GM18502 (cell line): ENCODE data around the gene RRH.
"Not testable (repeated sequence)": the region's sequence is repeated elsewhere in the genome, so short reads cannot be mapped to it uniquely, and the experiment has no call there.

Experiments
- ATAC-seq: cut with Tn5 transposase; IDR thresholded peaks from one replicate; pipeline ENCODE4 v1.9.1; 2021; ENCODE audit warnings: mild to moderate bottlenecking; ENCODE audit not compliant: unreplicated experiment, poor library complexity

RRH gene

GRCh38 chr4:109833756-109834155, 6.0 kb downstream of the RRH start:
- ATAC-seq = no peak

- ATAC-seq = no peak
These were observed 9.2 kb downstream of the RRH start for GRCh38 chr4:109836985-109837384.

GRCh38 chr4:109846395-109847098, 18.8 kb downstream of the RRH start:
- ATAC-seq = no peak

GRCh38 chr4:109847896-109848442, 20.2 kb downstream of the RRH start, which contains the start of gene LRIT3:
LRIT3 (plus strand) TSS chr4:109848107; CDS start chr4:109848202, 95 bp downstream.
- no peak for ATAC-seq

- no peak for ATAC-seq
These were observed 20.7 kb downstream of the RRH start for GRCh38 chr4:109848501-109848900.

GRCh38 chr4:109850601-109851000, 22.8 kb downstream of the RRH start:
- ATAC-seq = no peak

- not testable (repeated sequence) for ATAC-seq
These were observed 31.9 kb downstream of the RRH start for GRCh38 chr4:109859426-109860300.

GRCh38 chr4:109861271-109861670, 33.5 kb downstream of the RRH start:
- ATAC-seq = no peak

GRCh38 chr4:109861916-109862511, 34.2 kb downstream of the RRH start:
- no peak for ATAC-seq

- ATAC-seq = no peak
These were observed 36.4 kb downstream of the RRH start for GRCh38 chr4:109864134-109864533.

GRCh38 chr4:109870061-109870460, 42.3 kb downstream of the RRH start:
- no peak for ATAC-seq

- no peak for ATAC-seq
These were observed 44.3 kb downstream of the RRH start for GRCh38 chr4:109872065-109872464.

- ATAC-seq = no peak
These were observed 45.3 kb downstream of the RRH start for GRCh38 chr4:109872950-109873656.

- ATAC-seq = no peak
These were observed 46.2 kb downstream of the RRH start for GRCh38 chr4:109873791-109874514.

- ATAC-seq = no peak
These were observed 47.3 kb downstream of the RRH start for GRCh38 chr4:109875106-109875505.

GRCh38 chr4:109875553-109875952, 47.8 kb downstream of the RRH start:
- ATAC-seq = not testable (repeated sequence)

- no peak for ATAC-seq
These were observed 49.0 kb downstream of the RRH start for GRCh38 chr4:109876634-109877265.

GRCh38 chr4:109877400-109877799, 49.6 kb downstream of the RRH start:
- peak; percentile 94 for ATAC-seq

- no peak for ATAC-seq
These were observed 50.6 kb downstream of the RRH start for GRCh38 chr4:109878355-109878754.
